Keratinocyte (primary cell): ENCODE data around the gene RUVBL2.

Experiments
- CTCF ChIP-seq, 3 experiments: IDR thresholded peaks in 1 of 3; conservative IDR thresholded peaks in 1 of 3; optimal IDR thresholded peaks in 1 of 3; 2 replicates in 2 of 3; 3 replicates in 1 of 3; pipeline versions ENCODE3 to v1.5.1; 2011; ENCODE audit warnings: low read length in 3 of 3, mild to moderate bottlenecking in 3 of 3, moderate library complexity in 2 of 3, control low read depth in 1 of 3, inconsistent platforms in 1 of 3; ENCODE audit not compliant: insufficient read depth in 2 of 3; ENCODE audit errors: extremely low read depth in 1 of 3
- EZH2 ChIP-seq: IDR thresholded peaks from one replicate; pipeline ENCODE4 v1.6.1; 2012; ENCODE audit warnings: inconsistent platforms, mild to moderate bottlenecking, low read length, moderate library complexity

GRCh38 chr19:48947258-48947542, 46.5 kb upstream of the RUVBL2 start:
- TF ChIP-seq CTCF (optimal IDR thresholded peaks at IDR 0.05 in 1 of 3, IDR thresholded peaks at IDR 0.05 in 1 of 3, conservative IDR thresholded peaks at IDR 0.05 in 1 of 3; ENCODE audit: extremely low read depth in 1 of 3, insufficient read depth in 2 of 3, low read length in 3 of 3) (no peak), EZH2 (no peak)
